SU-DHL-6 (cell line): Measurements from ENCODE around the gene ADH1C.
"Not testable (repeated sequence)": the region's sequence is repeated elsewhere in the genome, so short reads cannot be mapped to it uniquely, and the experiment has no call there.

Experiments used
- H2AFZ ChIP-seq: fragments of 200-600 bp; sonication (generic); 2 replicates; pipeline ENCODE4 v1.6.1; 2014; ENCODE audit warnings: low read depth, mild to moderate bottlenecking, moderate library complexity, mixed read lengths, antibody characterized with exemption, low read length; ENCODE audit not compliant: severe bottlenecking
- H3F3A ChIP-seq: fragments of 200-600 bp; shearing (Covaris generic); 2 replicates; pipeline ENCODE4 v1.6.0; 2016; ENCODE audit warnings: antibody characterized with exemption, mild to moderate bottlenecking; ENCODE audit not compliant: insufficient read depth
- H3K27ac ChIP-seq: fragments of 200-600 bp; sonication (generic); 2 replicates; pipeline ENCODE4 v1.5.1; 2016; ENCODE audit warnings: low read depth, mild to moderate bottlenecking, low read length, moderate library complexity, mixed read lengths
- H3K27me3 ChIP-seq: fragments of 200-600 bp; sonication (generic), shearing (Covaris generic); 2 replicates; pipeline ENCODE4 v1.6.0; 2014; ENCODE audit warnings: mild to moderate bottlenecking, low read length
- H3K36me3 ChIP-seq: fragments of 200-600 bp; sonication (generic); 2 replicates; pipeline ENCODE4 v1.6.1; 2014; ENCODE audit warnings: mild to moderate bottlenecking, low read length, mixed read lengths
- H3K4me2 ChIP-seq: fragments of 300-600, 200-600 bp; shearing (Covaris generic), sonication (generic); 2 replicates; pipeline ENCODE4 v1.6.0; 2014; ENCODE audit warnings: low read length, low read depth, mild to moderate bottlenecking; ENCODE audit not compliant: poor library complexity, severe bottlenecking
- H3K4me3 ChIP-seq: fragments of 200-600 bp; sonication (generic); 2 replicates; pipeline ENCODE4 v1.5.1; 2014; ENCODE audit warnings: antibody characterized with exemption, low read length, mild to moderate bottlenecking, mixed read lengths; ENCODE audit not compliant: insufficient read depth, poor library complexity, severe bottlenecking
- H3K79me2 ChIP-seq: fragments of 200-600 bp; sonication (generic); 2 replicates; pipeline ENCODE4 v1.6.1; 2014; ENCODE audit warnings: mild to moderate bottlenecking, low read length, moderate library complexity; ENCODE audit not compliant: insufficient read depth
- H3K9ac ChIP-seq: fragments of 200-600 bp; sonication (generic); 2 replicates; pipeline ENCODE4 v1.7.0; 2014; ENCODE audit warnings: mild to moderate bottlenecking, low read length
- H3K9me2 ChIP-seq: fragments of 200-600 bp; sonication (generic); replicated peaks from 2 replicates; pipeline ENCODE4 v1.6.1; 2014; ENCODE audit warnings: low read length; ENCODE audit not compliant: insufficient read depth
- H3K9me3 ChIP-seq: fragments of 200-600 bp; sonication (generic); 2 replicates; pipeline ENCODE4 v1.6.1; 2014; ENCODE audit warnings: low read length, mixed read lengths; ENCODE audit not compliant: insufficient read depth
- H4K20me1 ChIP-seq: fragments of 200-600 bp; sonication (generic); 2 replicates; pipeline ENCODE4 v1.6.1; 2014; ENCODE audit warnings: low read depth, mild to moderate bottlenecking, antibody characterized with exemption, low read length, moderate library complexity, mixed read lengths
- EZH2phosphoT487 ChIP-seq: fragments of 200-600 bp; sonication (generic), shearing (Covaris generic); conservative IDR thresholded peaks from 2 replicates; pipeline ENCODE4 v1.6.1; 2018; ENCODE audit warnings: mild to moderate bottlenecking, antibody characterized with exemption, low read length, moderate library complexity, mixed read lengths
- TF ChIP-seq, protein P1 (sequence below): fragments of 200-600 bp; sonication (generic); IDR thresholded peaks from one replicate; pipeline ENCODE4 v1.5.1; 2017; ENCODE audit warnings: antibody characterized with exemption, mild to moderate bottlenecking, low read length, moderate library complexity; ENCODE audit not compliant: insufficient read depth, poor library complexity, severe bottlenecking

ADH1C gene

GRCh38 chr4:99351487-99351886 lies 1.1 kb downstream of the ADH1C start:
- Histone ChIP-seq H4K20me1 (no peaks in the 10 kb centered on the region), H3K9ac (no peak overlapping the region), H3K4me3 (no peak overlapping the region), H3K79me2 (no peaks in the 10 kb centered on the region), H3K4me2 (no peak overlapping the region), H3K27me3 (no peaks in the 10 kb centered on the region), H3K27ac (no peak overlapping the region), H3K9me3 (no peaks in the 10 kb centered on the region), H2AFZ (no peak overlapping the region), H3F3A (no peaks in the 10 kb centered on the region), H3K36me3 (no peaks in the 10 kb centered on the region), H3K9me2 (no peaks in the 10 kb centered on the region)
- TF ChIP-seq EZH2phosphoT487 = no peak
- TF ChIP-seq, protein P1, sequence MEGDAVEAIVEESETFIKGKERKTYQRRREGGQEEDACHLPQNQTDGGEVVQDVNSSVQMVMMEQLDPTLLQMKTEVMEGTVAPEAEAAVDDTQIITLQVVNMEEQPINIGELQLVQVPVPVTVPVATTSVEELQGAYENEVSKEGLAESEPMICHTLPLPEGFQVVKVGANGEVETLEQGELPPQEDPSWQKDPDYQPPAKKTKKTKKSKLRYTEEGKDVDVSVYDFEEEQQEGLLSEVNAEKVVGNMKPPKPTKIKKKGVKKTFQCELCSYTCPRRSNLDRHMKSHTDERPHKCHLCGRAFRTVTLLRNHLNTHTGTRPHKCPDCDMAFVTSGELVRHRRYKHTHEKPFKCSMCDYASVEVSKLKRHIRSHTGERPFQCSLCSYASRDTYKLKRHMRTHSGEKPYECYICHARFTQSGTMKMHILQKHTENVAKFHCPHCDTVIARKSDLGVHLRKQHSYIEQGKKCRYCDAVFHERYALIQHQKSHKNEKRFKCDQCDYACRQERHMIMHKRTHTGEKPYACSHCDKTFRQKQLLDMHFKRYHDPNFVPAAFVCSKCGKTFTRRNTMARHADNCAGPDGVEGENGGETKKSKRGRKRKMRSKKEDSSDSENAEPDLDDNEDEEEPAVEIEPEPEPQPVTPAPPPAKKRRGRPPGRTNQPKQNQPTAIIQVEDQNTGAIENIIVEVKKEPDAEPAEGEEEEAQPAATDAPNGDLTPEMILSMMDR = no peak

DNA sequence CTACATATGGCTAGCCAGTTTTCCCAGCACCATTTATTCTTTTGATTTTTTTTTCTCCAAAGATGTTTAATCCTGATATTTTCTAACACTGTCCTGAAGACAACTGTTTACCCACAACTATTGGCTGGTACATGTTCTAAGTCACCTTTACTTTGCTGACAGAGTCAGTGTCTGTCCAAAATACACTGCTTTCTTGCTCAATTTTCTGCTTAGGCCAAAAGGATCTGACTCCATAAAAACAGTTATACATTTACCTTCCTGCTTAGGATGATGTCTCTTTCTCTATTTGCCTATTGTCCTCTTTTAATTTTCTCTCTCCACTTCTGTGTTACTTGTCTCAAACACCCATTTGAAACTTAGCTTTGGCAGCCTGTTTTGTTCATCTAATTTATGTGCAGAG lies 3.2 kb downstream of the ADH1C start:
- H3F3A ChIP-seq = no peaks in the 10 kb centered on the region
- no peak overlapping the region for H3K27ac ChIP-seq
- no peak overlapping the region for H3K4me3 ChIP-seq
- no peaks in the 10 kb centered on the region for H3K36me3 ChIP-seq
- H2AFZ ChIP-seq = no peak overlapping the region
- no peak overlapping the region for H3K4me2 ChIP-seq
- no peaks in the 10 kb centered on the region for H3K9me3 ChIP-seq
- H3K79me2 ChIP-seq = no peaks in the 10 kb centered on the region
- H4K20me1 ChIP-seq = no peaks in the 10 kb centered on the region
- no peaks in the 10 kb centered on the region for H3K9me2 ChIP-seq
- H3K9ac ChIP-seq = no peak overlapping the region
- TF ChIP-seq EZH2phosphoT487 = no peak
- TF ChIP-seq, protein P1 = no peak
- H3K27me3 ChIP-seq = no peaks in the 10 kb centered on the region

- not testable (repeated sequence) for H3F3A ChIP-seq, H3K4me2 ChIP-seq, H3K27me3 ChIP-seq, H3K9me2 ChIP-seq, H4K20me1 ChIP-seq, H3K79me2 ChIP-seq, H3K4me3 ChIP-seq, H3K27ac ChIP-seq, H3K9me3 ChIP-seq, H3K36me3 ChIP-seq, H3K9ac ChIP-seq, H2AFZ ChIP-seq
Observed at GRCh38 chr4:99342624-99343023, 9.9 kb downstream of the ADH1C start.

DNA sequence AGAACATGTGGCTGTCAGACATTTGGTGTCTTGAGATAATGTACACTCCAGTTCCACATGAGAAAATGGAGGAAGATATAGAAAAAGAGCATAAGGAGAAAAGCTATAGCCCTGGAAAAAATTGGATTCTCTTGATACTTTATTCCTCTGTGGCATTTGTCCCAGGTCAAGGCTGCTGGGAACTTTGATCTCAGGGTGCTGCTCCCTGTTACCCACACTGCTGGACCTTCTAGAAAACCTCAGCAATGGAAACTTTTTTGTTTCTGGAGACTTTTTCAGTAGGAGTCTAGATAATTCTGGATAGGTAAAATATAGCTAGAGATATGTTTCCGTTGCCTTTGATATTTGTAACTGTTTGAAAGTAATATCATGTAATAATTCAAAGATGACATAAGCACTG lies 11.1 kb downstream of the ADH1C start:
- Histone ChIP-seq H3K27me3 (no peaks in the 10 kb centered on the region), H3K4me3 (no peak overlapping the region), H3K36me3 (no peaks in the 10 kb centered on the region), H3F3A (no peaks in the 10 kb centered on the region), H4K20me1 (no peaks in the 10 kb centered on the region), H3K79me2 (no peaks in the 10 kb centered on the region), H3K9me2 (no peaks in the 10 kb centered on the region), H3K27ac (no peak overlapping the region), H3K9me3 (no peaks in the 10 kb centered on the region), H3K4me2 (no peak overlapping the region), H2AFZ (no peak overlapping the region), H3K9ac (no peak overlapping the region)
- TF ChIP-seq, protein P1 = no peak
- no peak for TF ChIP-seq EZH2phosphoT487
